ENCODE results near the gene PRKX. TPM values are rescaled to one million over a fixed set of nuclear protein-coding genes. Genes with fewer than 3 reads are reported as not detected.
A peak's percentile ranks its signal among the peaks of the same experiment; 100 is the strongest.
"Not testable (repeated sequence)": the region's sequence is repeated elsewhere in the genome, so short reads cannot be mapped to it uniquely, and the experiment has no call there.

The PRKX gene
- total and polyA plus RNA-seq, 4 donors, result 10.7 to 18.4 (median 12.2) TPM

- H3K9me3 ChIP-seq (ENCODE audit: control insufficient read depth, insufficient read depth, low read length), result no peaks in the 10 kb centered on the region
- H3K36me3 ChIP-seq (ENCODE audit: control insufficient read depth, insufficient read depth, low read length), result peaks cover 6% of the 10 kb centered on the region
- peak in 5 of 6 donors; percentile 26 to 87 (median 57) for DNase-seq (ENCODE audit: low read depth in 4 of 6, low spot score in 6 of 6)
- H3K4me1 ChIP-seq (ENCODE audit: control insufficient read depth, insufficient read depth, low read length), result peaks cover 5% of the 10 kb centered on the region
- no peak overlapping the region for H3K27ac ChIP-seq (ENCODE audit: low read depth, low read length)
- H3K4me3 ChIP-seq (ENCODE audit: low read depth, low read length), result no peak overlapping the region
- WGBS (ENCODE audit: insufficient coverage), result 80% methylated on average over 1 of the region's 6 CpGs
- H3K27me3 ChIP-seq (ENCODE audit: control insufficient read depth, insufficient read depth, low read length), result no peaks in the 10 kb centered on the region
These were observed 75.1 kb downstream of the PRKX start for GRCh38 chrX:3638280-3638873.

- 95% methylated on average over 4 of the region's 4 CpGs for WGBS (ENCODE audit: insufficient coverage)
- no peaks in the 10 kb centered on the region for H3K9me3 ChIP-seq (ENCODE audit: control insufficient read depth, insufficient read depth, low read length)
- H3K36me3 ChIP-seq (ENCODE audit: control insufficient read depth, insufficient read depth, low read length), result peaks cover 6% of the 10 kb centered on the region
- no peak overlapping the region for H3K4me3 ChIP-seq (ENCODE audit: low read depth, low read length)
- H3K27me3 ChIP-seq (ENCODE audit: control insufficient read depth, insufficient read depth, low read length), result no peaks in the 10 kb centered on the region
- no peak overlapping the region for H3K27ac ChIP-seq (ENCODE audit: low read depth, low read length)
- DNase-seq (ENCODE audit: low read depth in 4 of 6, low spot score in 6 of 6), result no peak
- H3K4me1 ChIP-seq (ENCODE audit: control insufficient read depth, insufficient read depth, low read length), result peaks cover 5% of the 10 kb centered on the region
These were observed 76.6 kb downstream of the PRKX start for GRCh38 chrX:3636803-3637202.

- DNase-seq (ENCODE audit: low read depth in 4 of 6, low spot score in 6 of 6), result no peak
- H3K36me3 ChIP-seq (ENCODE audit: control insufficient read depth, insufficient read depth, low read length), result peaks cover 4% of the 10 kb centered on the region
- H3K27me3 ChIP-seq (ENCODE audit: control insufficient read depth, insufficient read depth, low read length), result no peaks in the 10 kb centered on the region
- WGBS (ENCODE audit: insufficient coverage), result 95% methylated on average over 3 of the region's 3 CpGs
- no peak overlapping the region for H3K4me3 ChIP-seq (ENCODE audit: low read depth, low read length)
- no peaks in the 10 kb centered on the region for H3K4me1 ChIP-seq (ENCODE audit: control insufficient read depth, insufficient read depth, low read length)
- H3K9me3 ChIP-seq (ENCODE audit: control insufficient read depth, insufficient read depth, low read length), result no peaks in the 10 kb centered on the region
- no peak overlapping the region for H3K27ac ChIP-seq (ENCODE audit: low read depth, low read length)
These were observed 82.3 kb downstream of the PRKX start for GRCh38 chrX:3631196-3631595.

GRCh38 chrX:3627594-3627993 lies 85.9 kb downstream of the PRKX start:
- Histone ChIP-seq H3K27ac (ENCODE audit: low read depth, low read length) (no peak overlapping the region), H3K36me3 (ENCODE audit: control insufficient read depth, insufficient read depth, low read length) (peaks cover 4% of the 10 kb centered on the region), H3K27me3 (ENCODE audit: control insufficient read depth, insufficient read depth, low read length) (no peaks in the 10 kb centered on the region), H3K9me3 (ENCODE audit: control insufficient read depth, insufficient read depth, low read length) (no peaks in the 10 kb centered on the region), H3K4me1 (ENCODE audit: control insufficient read depth, insufficient read depth, low read length) (no peaks in the 10 kb centered on the region), H3K4me3 (ENCODE audit: low read depth, low read length) (no peak overlapping the region)
- no peak for DNase-seq (ENCODE audit: low read depth in 4 of 6, low spot score in 6 of 6)
- WGBS (ENCODE audit: insufficient coverage), result 100% methylated on average over 2 of the region's 7 CpGs

GRCh38 chrX:3621414-3621813 lies 92.0 kb downstream of the PRKX start:
- H3K9me3 ChIP-seq (ENCODE audit: control insufficient read depth, insufficient read depth, low read length), result no peaks in the 10 kb centered on the region
- no peak overlapping the region for H3K4me3 ChIP-seq (ENCODE audit: low read depth, low read length)
- H3K4me1 ChIP-seq (ENCODE audit: control insufficient read depth, insufficient read depth, low read length), result no peaks in the 10 kb centered on the region
- peaks cover 3% of the 10 kb centered on the region for H3K36me3 ChIP-seq (ENCODE audit: control insufficient read depth, insufficient read depth, low read length)
- peak in 1 of 6 donors; percentile 14 for DNase-seq (ENCODE audit: low read depth in 4 of 6, low spot score in 6 of 6)
- no peak overlapping the region for H3K27ac ChIP-seq (ENCODE audit: low read depth, low read length)
- H3K27me3 ChIP-seq (ENCODE audit: control insufficient read depth, insufficient read depth, low read length), result no peaks in the 10 kb centered on the region
- no CpG with 5 or more reads among the region's 6 CpGs for WGBS (ENCODE audit: insufficient coverage)

- WGBS (ENCODE audit: insufficient coverage), result 83% methylated on average over 2 of the region's 6 CpGs
- not testable (repeated sequence) for H3K4me1 ChIP-seq (ENCODE audit: control insufficient read depth, insufficient read depth, low read length); H3K27ac ChIP-seq (ENCODE audit: low read depth, low read length)
These were observed 101.7 kb downstream of the PRKX start for GRCh38 chrX:3611744-3612143.

GRCh38 chrX:3609810-3610209 lies 103.6 kb downstream of the PRKX start:
- peaks cover 3% of the 10 kb centered on the region for H3K36me3 ChIP-seq (ENCODE audit: control insufficient read depth, insufficient read depth, low read length)
- DNase-seq (ENCODE audit: low read depth in 4 of 6, low spot score in 6 of 6), result no peak
- no peaks in the 10 kb centered on the region for H3K27me3 ChIP-seq (ENCODE audit: control insufficient read depth, insufficient read depth, low read length)
- WGBS (ENCODE audit: insufficient coverage), result 90% methylated on average over 2 of the region's 4 CpGs
- no peak overlapping the region for H3K4me3 ChIP-seq (ENCODE audit: low read depth, low read length)
- no peaks in the 10 kb centered on the region for H3K9me3 ChIP-seq (ENCODE audit: control insufficient read depth, insufficient read depth, low read length)
- H3K27ac ChIP-seq (ENCODE audit: low read depth, low read length), result no peak overlapping the region
- H3K4me1 ChIP-seq (ENCODE audit: control insufficient read depth, insufficient read depth, low read length), result no peaks in the 10 kb centered on the region

More at GRCh38 chrX:3611744-3612143, 101.7 kb downstream of the PRKX start:
- H3K9me3 ChIP-seq (ENCODE audit: control insufficient read depth, insufficient read depth, low read length); DNase-seq (ENCODE audit: low read depth in 4 of 6, low spot score in 6 of 6); H3K27me3 ChIP-seq (ENCODE audit: control insufficient read depth, insufficient read depth, low read length); H3K36me3 ChIP-seq (ENCODE audit: control insufficient read depth, insufficient read depth, low read length); H3K4me3 ChIP-seq (ENCODE audit: low read depth, low read length): not testable (repeated sequence)

GRCh38 chrX:3603026-3603661 lies 110.3 kb downstream of the PRKX start:
- Histone ChIP-seq H3K27me3 (ENCODE audit: control insufficient read depth, insufficient read depth, low read length) (no peaks in the 10 kb centered on the region), H3K27ac (ENCODE audit: low read depth, low read length) (no peak overlapping the region), H3K9me3 (ENCODE audit: control insufficient read depth, insufficient read depth, low read length) (no peaks in the 10 kb centered on the region), H3K4me3 (ENCODE audit: low read depth, low read length) (no peak overlapping the region), H3K4me1 (ENCODE audit: control insufficient read depth, insufficient read depth, low read length) (no peaks in the 10 kb centered on the region), H3K36me3 (ENCODE audit: control insufficient read depth, insufficient read depth, low read length) (no peaks in the 10 kb centered on the region)
- WGBS (ENCODE audit: insufficient coverage), result 91% methylated on average over 5 of the region's 10 CpGs
- no peak for DNase-seq (ENCODE audit: low read depth in 4 of 6, low spot score in 6 of 6)

GRCh38 chrX:3599802-3600430 lies 113.5 kb downstream of the PRKX start:
- Histone ChIP-seq H3K4me3 (ENCODE audit: low read depth, low read length) (no peak overlapping the region), H3K9me3 (ENCODE audit: control insufficient read depth, insufficient read depth, low read length) (no peaks in the 10 kb centered on the region), H3K27me3 (ENCODE audit: control insufficient read depth, insufficient read depth, low read length) (no peaks in the 10 kb centered on the region), H3K27ac (ENCODE audit: low read depth, low read length) (no peak overlapping the region), H3K4me1 (ENCODE audit: control insufficient read depth, insufficient read depth, low read length) (no peaks in the 10 kb centered on the region), H3K36me3 (ENCODE audit: control insufficient read depth, insufficient read depth, low read length) (no peaks in the 10 kb centered on the region)
- 60% methylated on average over 3 of the region's 7 CpGs for WGBS (ENCODE audit: insufficient coverage)
- DNase-seq (ENCODE audit: low read depth in 4 of 6, low spot score in 6 of 6), result peak in 2 of 6 donors; percentile 24 to 61

GRCh38 chrX:3598709-3599108 lies 114.7 kb downstream of the PRKX start:
- WGBS (ENCODE audit: insufficient coverage), result 96% methylated on average over 4 of the region's 6 CpGs
- no peak overlapping the region for H3K27ac ChIP-seq (ENCODE audit: low read depth, low read length)
- H3K4me3 ChIP-seq (ENCODE audit: low read depth, low read length), result no peak overlapping the region
- H3K36me3 ChIP-seq (ENCODE audit: control insufficient read depth, insufficient read depth, low read length), result no peaks in the 10 kb centered on the region
- no peak for DNase-seq (ENCODE audit: low read depth in 4 of 6, low spot score in 6 of 6)
- H3K4me1 ChIP-seq (ENCODE audit: control insufficient read depth, insufficient read depth, low read length), result no peaks in the 10 kb centered on the region
- no peaks in the 10 kb centered on the region for H3K27me3 ChIP-seq (ENCODE audit: control insufficient read depth, insufficient read depth, low read length)
- H3K9me3 ChIP-seq (ENCODE audit: control insufficient read depth, insufficient read depth, low read length), result no peaks in the 10 kb centered on the region
